ENCODE results near the gene JUP. TPM values are rescaled to one million over a fixed set of nuclear protein-coding genes. Genes with fewer than 3 reads are reported as not detected.
A peak's percentile ranks its signal among the peaks of the same experiment; 100 is the strongest.

Gene JUP
- total RNA-seq, 3 donors from 2014 or later: 107 to 158 (median 121) TPM

- no peak for TF ChIP-seq POLR2AphosphoS5 (IDR thresholded peaks at IDR 0.05)
- TF ChIP-seq CTCF (IDR thresholded peaks at IDR 0.05): no peak
- no peak for TF ChIP-seq POLR2A (IDR thresholded peaks at IDR 0.05)
- no peak overlapping the region for H3K27ac ChIP-seq
- no peaks in the 10 kb centered on the region for H3K27me3 ChIP-seq
- no peaks in the 10 kb centered on the region for H3K9me3 ChIP-seq
- intact Hi-C loops (cut with DNase I; ENCODE audit: low total_unique reads): no loop called here
- no peak for DNase-seq (ENCODE audit: low spot score in 2 of 2)
- peaks cover 8 to 18% of the 10 kb centered on the region in 2 donors for H3K4me1 ChIP-seq
- H3K36me3 ChIP-seq: no peaks in the 10 kb centered on the region
- no peak overlapping the region for H3K4me3 ChIP-seq
Observed at GRCh38 chr17:41797377-41797776, 10.9 kb upstream of the JUP start.

DNA sequence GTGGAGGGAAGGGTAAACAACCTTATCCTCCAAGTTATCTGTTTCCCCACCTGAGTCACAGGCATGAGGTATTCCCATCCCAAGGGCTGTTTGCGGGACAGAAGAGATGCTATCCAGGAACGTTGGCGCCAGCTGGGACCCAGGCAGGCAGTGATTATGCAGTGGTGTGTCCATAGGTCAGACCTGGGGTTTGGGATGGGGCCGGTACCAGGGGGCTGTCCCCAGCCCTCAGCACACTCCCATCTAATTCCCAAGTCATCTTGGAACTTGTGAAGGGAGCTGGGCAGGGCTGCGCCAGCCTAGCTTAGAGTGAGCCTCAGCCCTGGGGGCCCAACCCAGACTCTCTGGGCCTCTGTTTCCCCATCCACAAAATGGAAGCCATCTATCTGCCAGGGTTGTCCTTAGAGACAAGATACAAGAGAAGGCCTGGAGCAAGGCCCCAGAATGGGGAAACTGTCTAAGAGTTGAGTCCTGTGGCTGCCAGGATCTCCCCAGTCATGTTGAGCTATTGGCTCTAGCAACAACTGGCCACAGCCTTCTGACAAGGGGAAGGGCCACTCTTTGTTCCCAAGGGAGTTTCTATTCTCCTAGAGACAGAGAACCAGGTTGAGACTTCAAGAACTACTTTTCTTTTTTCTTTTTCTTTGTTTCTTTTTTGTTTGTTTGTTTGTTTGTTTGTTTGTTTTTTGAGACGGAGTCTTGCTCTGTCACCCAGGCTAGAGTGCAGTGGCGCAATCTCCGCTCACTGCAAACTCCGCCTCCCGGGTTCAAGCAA is 9.8 kb upstream of the JUP start:
- DNase-seq (ENCODE audit: low spot score in 2 of 2): no peak
- no peaks in the 10 kb centered on the region for H3K9me3 ChIP-seq
- H3K4me1 ChIP-seq: peaks cover 10 to 21% of the 10 kb centered on the region in 2 donors
- no peak overlapping the region for H3K4me3 ChIP-seq
- no peaks in the 10 kb centered on the region for H3K27me3 ChIP-seq
- H3K27ac ChIP-seq: peak overlapping the region; percentile 25 to 38
- TF ChIP-seq POLR2AphosphoS5 (IDR thresholded peaks at IDR 0.05): no peak
- no peak for TF ChIP-seq POLR2A (IDR thresholded peaks at IDR 0.05)
- TF ChIP-seq CTCF (IDR thresholded peaks at IDR 0.05): no peak
- H3K36me3 ChIP-seq: no peaks in the 10 kb centered on the region
- intact Hi-C loops (cut with DNase I; ENCODE audit: low total_unique reads): no loop called here

DNA sequence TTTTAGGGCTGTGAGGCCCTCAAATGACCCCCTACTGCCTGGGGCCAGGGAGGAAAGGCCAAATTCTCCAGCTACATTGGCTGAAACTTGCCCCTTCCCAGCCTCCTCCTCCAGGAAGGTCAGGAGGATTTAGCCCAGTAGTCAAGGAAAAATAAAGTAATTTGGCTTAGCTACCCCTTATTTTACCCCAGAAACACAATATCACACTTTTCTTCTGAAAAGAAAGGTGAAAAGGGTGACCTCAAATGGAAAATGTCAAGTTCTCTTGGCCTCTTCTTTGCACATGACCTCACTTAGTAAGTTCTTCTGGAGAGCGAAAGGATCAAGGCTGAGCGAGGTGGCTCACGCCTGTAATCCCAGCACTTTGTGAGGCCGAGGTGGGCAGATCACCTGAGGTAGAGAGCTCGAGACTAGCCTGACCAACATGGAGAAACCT is 8.0 kb upstream of the JUP start:
- peak overlapping the region; percentile 38 to 94 for H3K27ac ChIP-seq
- no peak for TF ChIP-seq POLR2AphosphoS5 (IDR thresholded peaks at IDR 0.05)
- TF ChIP-seq CTCF (IDR thresholded peaks at IDR 0.05): no peak
- TF ChIP-seq POLR2A (IDR thresholded peaks at IDR 0.05): no peak
- no peak for DNase-seq (ENCODE audit: low spot score in 2 of 2)
- no peaks in the 10 kb centered on the region for H3K9me3 ChIP-seq
- no peaks in the 10 kb centered on the region for H3K36me3 ChIP-seq
- intact Hi-C loops (cut with DNase I; ENCODE audit: low total_unique reads): no loop called here
- no peak overlapping the region for H3K4me3 ChIP-seq
- H3K4me1 ChIP-seq: peaks cover 7 to 18% of the 10 kb centered on the region in 2 donors
- no peaks in the 10 kb centered on the region for H3K27me3 ChIP-seq

GRCh38 chr17:41793784-41794539 is 7.5 kb upstream of the JUP start:
- DNase-seq (ENCODE audit: low spot score in 2 of 2): no peak
- TF ChIP-seq POLR2A (IDR thresholded peaks at IDR 0.05) (no peak), CTCF (IDR thresholded peaks at IDR 0.05) (no peak), POLR2AphosphoS5 (IDR thresholded peaks at IDR 0.05) (no peak)

More at GRCh38 chr17:41793784-41794539, 7.5 kb upstream of the JUP start:
- Histone ChIP-seq H3K4me3 (peak overlapping the region in 1 of 3 donors; percentile 44), H3K27me3 (no peaks in the 10 kb centered on the region), H3K36me3 (no peaks in the 10 kb centered on the region), H3K27ac (peak overlapping the region; percentile 89 to 94), H3K4me1 (peaks cover 7 to 18% of the 10 kb centered on the region in 2 donors), H3K9me3 (no peaks in the 10 kb centered on the region)
- intact Hi-C loops (cut with DNase I; ENCODE audit: low total_unique reads): no loop called here

All from breast epithelium (tissue), 4 donors.